ENCODE measurements around the gene ARMH3.

DNA sequence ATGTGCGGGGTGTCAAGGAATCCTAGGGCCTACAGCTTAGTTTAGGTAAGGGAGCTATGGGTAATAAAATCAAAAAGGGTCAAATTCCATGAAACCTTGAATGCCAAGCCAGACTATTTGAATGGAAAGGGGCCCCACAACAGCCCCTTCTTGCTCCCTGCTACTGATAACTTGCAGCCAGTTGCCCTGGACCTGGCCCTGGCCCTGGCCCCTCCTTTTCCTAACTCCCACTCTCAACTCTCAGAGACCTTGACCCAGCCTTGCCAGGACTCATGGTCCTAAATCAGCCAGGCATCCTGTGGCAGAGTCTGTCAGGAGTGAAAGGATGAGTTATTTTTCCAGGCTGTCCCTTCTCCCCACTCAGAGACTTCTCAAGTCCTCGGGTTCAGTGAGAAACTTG, 218.2 kb downstream of the ARMH3 start:
- TF ChIP-seq CTCF (conservative IDR thresholded peaks at IDR 0.05) (no peak), ZFX (IDR thresholded peaks at IDR 0.05) (no peak)

Data from C4-2B (cell line).